Endothelial cell of umbilical vein (primary cell): ENCODE results near the gene DLAT.
A peak's percentile ranks its signal among the peaks of the same experiment; 100 is the strongest.

Experiments
- CTCF ChIP-seq, 2 donors: IDR thresholded peaks; 1 replicate in 1 of 2; 2 replicates in 1 of 2; pipeline ENCODE4 v1.5.1; 2011; ENCODE audit warnings: low read length in 2 of 2, mild to moderate bottlenecking in 2 of 2, moderate library complexity in 2 of 2, control low read depth in 1 of 2, inconsistent platforms in 1 of 2, low read depth in 1 of 2; ENCODE audit not compliant: insufficient read depth in 1 of 2; ENCODE audit errors: extremely low read depth in 1 of 2
- EZH2 ChIP-seq: IDR thresholded peaks from 2 replicates; pipeline ENCODE4 v1.6.1; 2012; ENCODE audit warnings: borderline replicate concordance, low read depth, mild to moderate bottlenecking, moderate library complexity, low read length, inconsistent platforms; ENCODE audit not compliant: severe bottlenecking
- GATA2 ChIP-seq: IDR thresholded peaks from 2 replicates; pipeline ENCODE4 v1.7.0; 2011; ENCODE audit warnings: low read depth, mild to moderate bottlenecking, moderate library complexity, mixed read lengths, low read length; ENCODE audit not compliant: insufficient read length, insufficient read depth
- JUN ChIP-seq: IDR thresholded peaks from 2 replicates; pipeline ENCODE4 v1.6.1; 2011; ENCODE audit warnings: borderline replicate concordance, low read depth; ENCODE audit not compliant: insufficient read length, insufficient read depth
- MYC ChIP-seq: IDR thresholded peaks from one replicate; pipeline ENCODE4 v1.6.1; 2011; ENCODE audit warnings: mild to moderate bottlenecking, low read depth, low read length
- POLR2A ChIP-seq: IDR thresholded peaks from 2 replicates; pipeline ENCODE4 v1.6.1; 2012; ENCODE audit warnings: low read depth, mild to moderate bottlenecking, control low read depth, low read length
- POLR2AphosphoS5 ChIP-seq: IDR thresholded peaks from 2 replicates; pipeline ENCODE4 v1.6.1; 2012; ENCODE audit warnings: low read depth, mild to moderate bottlenecking, control low read depth, low read length, moderate library complexity; ENCODE audit not compliant: insufficient read depth
- TF ChIP-seq, protein P1 (sequence below): IDR thresholded peaks from 2 replicates; pipeline ENCODE4 v1.6.1; 2011; ENCODE audit not compliant: insufficient read depth, insufficient read length

- no peak for TF ChIP-seq EZH2
- TF ChIP-seq GATA2, result no peak
- no peak for TF ChIP-seq CTCF (IDR thresholded peaks at IDR 0.05; ENCODE audit: extremely low read depth in 1 of 2, insufficient read depth in 1 of 2, low read depth in 1 of 2, low read length in 2 of 2)
- TF ChIP-seq POLR2A, result peak; percentile 45
- TF ChIP-seq, protein P1, sequence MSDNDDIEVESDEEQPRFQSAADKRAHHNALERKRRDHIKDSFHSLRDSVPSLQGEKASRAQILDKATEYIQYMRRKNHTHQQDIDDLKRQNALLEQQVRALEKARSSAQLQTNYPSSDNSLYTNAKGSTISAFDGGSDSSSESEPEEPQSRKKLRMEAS, result peak; percentile 9
- peak; percentile 61 for TF ChIP-seq POLR2AphosphoS5
- no peak for TF ChIP-seq MYC
- no peak for TF ChIP-seq JUN
Measured at GRCh38 chr11:112073941-112074811, 49.0 kb downstream of the DLAT start, which contains the start of the genes NKAPD1 and PIH1D2.
